Activated CD8-positive, alpha-beta memory T cell treated with anti-CD3 and anti-CD28 coated beads, Interleukin-2, amount 50 U/mL, for 1 hour (primary cell): Measurements from ENCODE around the gene STAB1.
A peak's percentile ranks its signal among the peaks of the same experiment; 100 is the strongest.
"Not testable (repeated sequence)": the region's sequence is repeated elsewhere in the genome, so short reads cannot be mapped to it uniquely, and the experiment has no call there.

Experiments used
- DNase-seq: peaks from one replicate; pipeline ENCODE4 v3.0.0-alpha.2; 2020; ENCODE audit errors: extremely low read depth

STAB1 gene

GRCh38 chr3:52522651-52523251 lies 27.6 kb downstream of the STAB1 start:
- no peak for DNase-seq

- DNase-seq, result no peak
Observed at GRCh38 chr3:52523386-52524257, 28.5 kb downstream of the STAB1 start.

- DNase-seq, result no peak
Observed at GRCh38 chr3:52524258-52524751, 29.2 kb downstream of the STAB1 start.

- DNase-seq, result no peak
Observed at GRCh38 chr3:52524752-52525679, 29.9 kb downstream of the STAB1 start.

GRCh38 chr3:52525680-52526561 lies 30.8 kb downstream of the STAB1 start:
- DNase-seq, result no peak

- not testable (repeated sequence) for DNase-seq
Observed at GRCh38 chr3:52526671-52527038, 31.5 kb downstream of the STAB1 start.

GRCh38 chr3:52527039-52527731 lies 32.0 kb downstream of the STAB1 start:
- DNase-seq, result no peak

GRCh38 chr3:52527732-52528585 lies 32.8 kb downstream of the STAB1 start:
- no peak for DNase-seq

- DNase-seq, result no peak
Observed at GRCh38 chr3:52528586-52529375, 33.6 kb downstream of the STAB1 start.

- DNase-seq, result no peak
Observed at GRCh38 chr3:52529376-52530333, 34.5 kb downstream of the STAB1 start.

- DNase-seq, result no peak
Observed at GRCh38 chr3:52530918-52531826, 36.0 kb downstream of the STAB1 start.

GRCh38 chr3:52531860-52532516 lies 36.9 kb downstream of the STAB1 start:
- no peak for DNase-seq

- peak; percentile 20 for DNase-seq
Observed at GRCh38 chr3:52532517-52532837, 37.3 kb downstream of the STAB1 start.

GRCh38 chr3:52532838-52533622 lies 37.9 kb downstream of the STAB1 start:
- no peak for DNase-seq

GRCh38 chr3:52533623-52534280 lies 38.6 kb downstream of the STAB1 start, which contains the start of gene NT5DC2:
TSS of gene NT5DC2 (minus strand) at chr3:52533857. CDS start at chr3:52533737, 120 bp downstream.
- DNase-seq, result no peak
